ENCODE data around the gene CCR4.
"Not testable (repeated sequence)": the region's sequence is repeated elsewhere in the genome, so short reads cannot be mapped to it uniquely, and the experiment has no call there.

The CCR4 gene

DNA sequence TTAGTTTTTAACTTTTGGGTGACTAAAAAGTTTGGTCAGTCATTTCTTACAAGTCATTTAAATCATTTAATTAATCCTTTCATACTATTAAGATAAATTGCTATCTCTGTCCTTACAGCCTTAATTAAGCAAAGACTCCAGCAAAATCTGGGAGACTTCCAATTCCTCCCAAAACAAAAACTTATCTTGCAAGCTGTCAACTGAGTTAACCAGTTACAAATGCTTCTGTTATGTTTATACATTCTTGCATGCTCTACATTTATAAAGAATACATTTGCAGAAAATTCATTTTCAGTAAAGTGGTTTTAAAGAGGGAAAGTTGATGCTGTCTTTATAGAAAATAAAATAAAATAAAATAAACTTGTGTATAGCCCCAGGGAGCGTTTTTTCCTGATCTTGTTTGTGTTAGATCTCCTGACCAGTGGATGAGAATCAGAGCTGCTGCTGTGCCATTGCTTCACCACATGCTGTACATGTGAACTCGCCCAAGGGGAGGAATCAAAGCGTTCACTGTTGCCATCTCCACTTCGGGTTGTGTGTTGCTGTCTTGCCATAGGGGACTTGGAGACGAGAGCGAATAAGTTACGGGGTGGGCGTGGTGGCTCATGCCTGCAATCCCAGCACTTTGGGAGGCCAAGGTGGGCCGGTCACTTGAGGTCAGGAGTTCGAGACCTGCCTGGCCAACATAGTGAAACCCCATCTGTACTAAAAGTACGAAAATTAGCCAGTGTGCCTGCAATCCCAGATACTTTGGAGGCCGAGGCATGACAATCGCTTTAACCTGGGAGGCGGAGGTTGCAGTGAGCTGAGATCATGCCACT lies 5.5 kb downstream of the CCR4 start:
- Histone ChIP-seq H3K27ac (ENCODE audit: low read depth, low read length) (no peak overlapping the region), H3K27me3 (ENCODE audit: control insufficient read depth in 1 of 2, insufficient read depth in 2 of 2, low read length in 2 of 2) (no peaks in the 10 kb centered on the region), H3K4me1 (ENCODE audit: insufficient read depth, low read length) (no peaks in the 10 kb centered on the region), H3K36me3 (ENCODE audit: insufficient read depth, low read length) (no peaks in the 10 kb centered on the region), H3K4me3 (ENCODE audit: low read depth in 1 of 2, low read length in 2 of 2) (no peak overlapping the region), H3K9ac (ENCODE audit: low read length) (no peak overlapping the region), H3K9me3 (ENCODE audit: low read length) (no peaks in the 10 kb centered on the region)

DNA sequence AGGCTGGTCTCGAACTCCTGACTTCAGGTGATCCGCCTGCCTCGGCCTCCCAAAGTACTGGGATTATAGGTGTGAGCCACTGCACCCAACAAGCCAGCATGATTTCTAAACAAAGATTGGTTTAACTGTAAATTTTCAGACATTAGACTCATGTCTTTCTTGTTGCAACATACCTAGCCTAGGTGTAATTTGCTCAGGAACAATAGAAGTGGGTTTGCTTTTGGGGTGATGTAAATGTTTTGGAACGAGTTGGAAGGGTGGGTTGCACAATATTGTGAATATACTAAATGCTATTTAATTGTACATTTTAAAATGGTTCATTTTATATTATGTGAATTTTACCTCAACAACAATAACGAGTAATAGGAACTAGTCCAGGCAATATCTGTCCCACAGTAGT lies 7.1 kb downstream of the CCR4 start:
- no peak overlapping the region for H3K4me3 ChIP-seq (ENCODE audit: low read depth in 1 of 2, low read length in 2 of 2)
- H3K36me3 ChIP-seq (ENCODE audit: insufficient read depth, low read length): no peaks in the 10 kb centered on the region
- H3K27ac ChIP-seq (ENCODE audit: low read depth, low read length): no peak overlapping the region
- no peaks in the 10 kb centered on the region for H3K4me1 ChIP-seq (ENCODE audit: insufficient read depth, low read length)
- H3K9ac ChIP-seq (ENCODE audit: low read length): no peak overlapping the region
- no peaks in the 10 kb centered on the region for H3K9me3 ChIP-seq (ENCODE audit: low read length)
- H3K27me3 ChIP-seq (ENCODE audit: control insufficient read depth in 1 of 2, insufficient read depth in 2 of 2, low read length in 2 of 2): no peaks in the 10 kb centered on the region

DNA sequence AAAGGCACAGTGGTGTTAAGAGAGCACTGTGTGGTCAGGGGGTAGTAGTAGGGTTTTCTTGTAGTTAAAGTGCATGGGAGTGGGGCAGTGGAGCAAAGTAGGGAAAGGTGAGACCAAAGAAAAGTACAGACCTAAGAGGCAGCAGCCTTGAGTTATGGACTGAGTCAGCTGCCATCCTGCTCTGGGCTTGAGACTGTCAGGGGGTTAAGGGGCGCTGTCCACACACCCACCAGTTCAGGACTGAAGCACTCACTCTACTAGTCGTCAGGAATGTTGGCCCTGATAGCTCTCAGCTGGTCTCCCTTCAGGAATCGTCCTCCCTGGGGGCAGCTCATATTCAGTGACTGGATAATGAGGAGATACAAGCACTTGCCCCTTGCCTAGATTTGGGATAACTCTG lies 7.9 kb downstream of the CCR4 start:
- H3K9ac ChIP-seq (ENCODE audit: low read length): no peak overlapping the region
- H3K36me3 ChIP-seq (ENCODE audit: insufficient read depth, low read length): no peaks in the 10 kb centered on the region
- no peak overlapping the region for H3K27ac ChIP-seq (ENCODE audit: low read depth, low read length)
- no peak overlapping the region for H3K4me3 ChIP-seq (ENCODE audit: low read depth in 1 of 2, low read length in 2 of 2)
- H3K4me1 ChIP-seq (ENCODE audit: insufficient read depth, low read length): no peaks in the 10 kb centered on the region
- H3K9me3 ChIP-seq (ENCODE audit: low read length): no peaks in the 10 kb centered on the region
- no peaks in the 10 kb centered on the region for H3K27me3 ChIP-seq (ENCODE audit: control insufficient read depth in 1 of 2, insufficient read depth in 2 of 2, low read length in 2 of 2)

DNA sequence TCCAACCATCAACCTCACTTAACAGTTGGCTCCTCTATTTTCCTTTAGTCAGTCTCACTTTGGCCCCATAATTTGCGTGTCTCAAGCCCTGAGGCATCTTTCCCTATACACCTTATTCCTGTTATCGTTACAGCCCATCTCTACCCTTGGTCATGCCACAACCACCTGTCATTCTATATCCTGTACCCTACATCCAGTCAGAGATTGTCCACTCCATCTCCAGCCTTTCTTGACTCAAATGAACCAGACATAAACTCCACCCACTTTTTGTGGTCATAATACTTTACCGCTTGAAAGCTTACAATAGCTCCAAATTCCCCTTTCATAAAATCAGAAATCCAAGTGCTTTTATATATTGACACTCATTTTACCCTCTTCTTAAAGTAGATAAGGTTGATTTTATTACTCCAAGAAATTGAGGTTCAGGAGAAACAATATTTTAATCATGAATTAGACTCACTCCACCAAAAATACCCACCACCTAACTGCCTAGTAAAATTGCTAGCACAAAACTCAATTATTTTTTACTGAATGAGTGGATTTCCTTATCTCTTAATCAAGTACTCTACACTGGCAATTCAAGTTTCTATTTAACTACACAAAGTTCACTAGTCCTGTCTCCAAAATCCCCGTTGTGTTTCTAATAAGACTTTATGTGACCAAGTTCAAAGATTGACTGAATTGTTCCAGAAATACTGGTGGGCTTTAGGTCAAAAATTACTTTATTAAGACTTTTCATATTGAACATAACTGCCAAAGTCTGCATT lies 9.1 kb downstream of the CCR4 start:
- Histone ChIP-seq H3K36me3 (ENCODE audit: insufficient read depth, low read length) (no peaks in the 10 kb centered on the region), H3K9ac (ENCODE audit: low read length) (no peak overlapping the region), H3K4me1 (ENCODE audit: insufficient read depth, low read length) (no peaks in the 10 kb centered on the region), H3K27me3 (ENCODE audit: control insufficient read depth in 1 of 2, insufficient read depth in 2 of 2, low read length in 2 of 2) (no peaks in the 10 kb centered on the region), H3K27ac (ENCODE audit: low read depth, low read length) (no peak overlapping the region), H3K9me3 (ENCODE audit: low read length) (no peaks in the 10 kb centered on the region), H3K4me3 (ENCODE audit: low read depth in 1 of 2, low read length in 2 of 2) (no peak overlapping the region)

DNA sequence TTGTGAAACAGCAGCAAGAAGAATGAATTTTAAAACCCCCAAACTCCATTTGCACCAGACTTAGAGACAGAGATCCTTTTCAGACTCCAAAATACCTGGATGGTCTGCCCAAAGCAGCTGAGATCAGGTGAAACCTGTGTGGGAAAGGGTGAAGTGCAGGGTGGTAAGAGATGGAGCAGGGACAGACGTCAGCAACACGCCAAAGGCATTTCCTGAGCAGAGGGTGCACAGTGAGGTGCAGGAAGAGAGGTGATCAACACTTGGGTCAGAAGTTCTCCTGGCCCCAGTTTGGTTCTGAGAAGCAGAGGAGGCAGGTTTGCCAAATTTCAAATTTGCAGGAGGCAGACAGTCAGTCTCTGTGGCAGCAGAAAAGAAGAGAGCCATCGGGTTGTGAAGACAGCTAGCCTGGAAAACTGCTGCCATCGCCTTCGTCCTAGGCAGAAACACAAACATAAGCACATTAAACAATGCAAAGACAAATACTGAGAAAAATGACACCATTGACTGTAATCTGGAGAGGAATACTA lies 9.8 kb downstream of the CCR4 start:
- Histone ChIP-seq H3K27me3 (ENCODE audit: control insufficient read depth in 1 of 2, insufficient read depth in 2 of 2, low read length in 2 of 2) (no peaks in the 10 kb centered on the region), H3K27ac (ENCODE audit: low read depth, low read length) (no peak overlapping the region), H3K4me1 (ENCODE audit: insufficient read depth, low read length) (no peaks in the 10 kb centered on the region), H3K4me3 (ENCODE audit: low read depth in 1 of 2, low read length in 2 of 2) (no peak overlapping the region), H3K9ac (ENCODE audit: low read length) (no peak overlapping the region), H3K36me3 (ENCODE audit: insufficient read depth, low read length) (no peaks in the 10 kb centered on the region), H3K9me3 (ENCODE audit: low read length) (no peaks in the 10 kb centered on the region)

DNA sequence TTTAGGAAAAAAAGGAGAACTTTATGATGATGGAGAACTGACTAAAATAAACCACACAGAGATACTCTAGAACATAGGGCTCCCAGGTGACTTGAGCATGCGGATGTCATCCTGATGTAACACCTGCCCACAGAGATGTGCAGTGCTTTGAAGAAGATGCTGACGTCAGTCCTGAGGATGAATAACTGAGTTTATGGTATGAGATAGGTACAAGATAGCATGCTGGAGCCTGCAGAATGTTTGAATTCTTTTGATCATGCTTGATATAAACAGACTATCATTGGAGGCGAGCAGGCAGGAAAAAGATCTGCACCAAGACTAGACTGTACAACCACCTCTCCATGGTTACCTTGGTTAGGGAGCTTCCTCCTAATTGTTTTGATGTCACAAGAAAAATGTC lies 12.4 kb downstream of the CCR4 start:
- Histone ChIP-seq H3K4me3 (ENCODE audit: low read depth in 1 of 2, low read length in 2 of 2) (no peak overlapping the region), H3K9me3 (ENCODE audit: low read length) (no peaks in the 10 kb centered on the region), H3K4me1 (ENCODE audit: insufficient read depth, low read length) (no peaks in the 10 kb centered on the region), H3K27ac (ENCODE audit: low read depth, low read length) (no peak overlapping the region), H3K27me3 (ENCODE audit: control insufficient read depth in 1 of 2, insufficient read depth in 2 of 2, low read length in 2 of 2) (no peaks in the 10 kb centered on the region), H3K36me3 (ENCODE audit: insufficient read depth, low read length) (no peaks in the 10 kb centered on the region), H3K9ac (ENCODE audit: low read length) (no peak overlapping the region)

DNA sequence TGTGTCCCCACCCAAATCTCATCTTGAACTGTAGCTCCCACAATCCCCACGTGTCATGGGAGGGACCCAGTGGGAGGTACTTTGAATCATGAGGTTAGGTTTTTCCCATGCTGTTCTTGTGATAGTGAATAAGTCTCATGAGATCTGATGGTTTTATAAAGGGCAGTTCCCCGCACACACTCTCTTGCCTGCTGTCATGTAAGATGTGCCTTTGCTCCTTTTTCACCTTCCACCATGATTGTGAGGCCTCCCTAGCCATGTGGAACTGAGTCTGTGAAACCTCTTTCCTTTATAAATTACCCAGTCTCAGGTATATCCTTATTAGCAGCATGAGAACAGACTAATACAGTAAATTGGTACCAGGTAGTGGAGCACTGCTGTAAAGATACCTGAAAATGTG lies 13.3 kb downstream of the CCR4 start:
- H3K4me1 ChIP-seq (ENCODE audit: insufficient read depth, low read length); H3K9me3 ChIP-seq (ENCODE audit: low read length); H3K36me3 ChIP-seq (ENCODE audit: insufficient read depth, low read length); H3K27ac ChIP-seq (ENCODE audit: low read depth, low read length); H3K9ac ChIP-seq (ENCODE audit: low read length); H3K27me3 ChIP-seq (ENCODE audit: control insufficient read depth in 1 of 2, insufficient read depth in 2 of 2, low read length in 2 of 2); H3K4me3 ChIP-seq (ENCODE audit: low read depth in 1 of 2, low read length in 2 of 2): not testable (repeated sequence)

DNA sequence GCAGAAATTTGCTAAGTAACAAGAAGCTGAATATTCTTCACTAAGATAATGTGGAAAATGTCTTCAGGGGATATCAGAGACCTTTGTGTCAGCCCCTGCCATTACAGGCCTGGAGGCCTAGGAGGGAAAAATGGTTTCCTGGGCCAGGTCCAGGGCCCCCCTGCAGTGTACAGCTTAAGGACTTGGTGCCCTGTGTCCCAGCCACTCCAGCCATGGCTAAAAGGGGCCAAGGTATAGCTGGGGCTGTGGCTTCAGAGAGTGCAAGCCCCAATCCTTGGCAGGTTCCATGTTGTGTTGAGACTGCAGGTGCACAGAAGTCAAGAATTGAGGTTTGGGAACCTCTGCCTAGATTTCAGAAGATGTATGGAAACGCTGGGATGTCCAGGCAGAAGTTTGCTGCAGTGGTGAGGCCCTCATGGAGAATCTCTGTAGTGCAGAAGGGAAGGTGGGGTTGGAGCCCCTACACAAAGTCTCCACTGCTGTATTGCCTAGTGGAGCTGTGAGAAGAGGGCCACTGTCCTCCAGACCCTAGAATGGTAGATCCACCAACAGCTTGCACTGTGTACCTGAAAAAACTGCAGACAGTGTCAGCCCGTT lies 14.3 kb downstream of the CCR4 start:
- not testable (repeated sequence) for H3K27me3 ChIP-seq (ENCODE audit: control insufficient read depth in 1 of 2, insufficient read depth in 2 of 2, low read length in 2 of 2); H3K4me1 ChIP-seq (ENCODE audit: insufficient read depth, low read length); H3K9ac ChIP-seq (ENCODE audit: low read length); H3K4me3 ChIP-seq (ENCODE audit: low read depth in 1 of 2, low read length in 2 of 2); H3K9me3 ChIP-seq (ENCODE audit: low read length); H3K36me3 ChIP-seq (ENCODE audit: insufficient read depth, low read length); H3K27ac ChIP-seq (ENCODE audit: low read depth, low read length)

DNA sequence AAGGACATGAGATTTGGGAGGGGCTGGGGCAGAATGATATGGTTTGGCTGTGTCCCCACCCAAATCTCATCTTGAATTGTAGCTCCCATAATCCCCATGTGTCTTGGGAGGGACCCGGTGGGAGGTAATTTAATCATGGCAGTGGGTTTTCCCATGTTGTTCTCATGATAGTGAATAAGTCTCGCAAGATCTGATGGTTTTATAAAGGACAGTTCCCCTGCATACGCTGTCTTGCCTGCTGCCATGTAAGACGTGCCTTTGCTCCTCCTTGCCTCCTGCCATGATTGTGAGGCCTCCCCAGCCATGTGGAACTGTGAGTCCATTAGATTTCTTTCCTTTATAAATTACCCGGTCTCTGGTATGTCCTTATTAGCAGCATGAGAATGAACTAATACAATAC lies 15.2 kb downstream of the CCR4 start:
- H3K4me1 ChIP-seq (ENCODE audit: insufficient read depth, low read length); H3K27ac ChIP-seq (ENCODE audit: low read depth, low read length); H3K27me3 ChIP-seq (ENCODE audit: control insufficient read depth in 1 of 2, insufficient read depth in 2 of 2, low read length in 2 of 2); H3K9me3 ChIP-seq (ENCODE audit: low read length); H3K4me3 ChIP-seq (ENCODE audit: low read depth in 1 of 2, low read length in 2 of 2); H3K36me3 ChIP-seq (ENCODE audit: insufficient read depth, low read length); H3K9ac ChIP-seq (ENCODE audit: low read length): not testable (repeated sequence)

DNA sequence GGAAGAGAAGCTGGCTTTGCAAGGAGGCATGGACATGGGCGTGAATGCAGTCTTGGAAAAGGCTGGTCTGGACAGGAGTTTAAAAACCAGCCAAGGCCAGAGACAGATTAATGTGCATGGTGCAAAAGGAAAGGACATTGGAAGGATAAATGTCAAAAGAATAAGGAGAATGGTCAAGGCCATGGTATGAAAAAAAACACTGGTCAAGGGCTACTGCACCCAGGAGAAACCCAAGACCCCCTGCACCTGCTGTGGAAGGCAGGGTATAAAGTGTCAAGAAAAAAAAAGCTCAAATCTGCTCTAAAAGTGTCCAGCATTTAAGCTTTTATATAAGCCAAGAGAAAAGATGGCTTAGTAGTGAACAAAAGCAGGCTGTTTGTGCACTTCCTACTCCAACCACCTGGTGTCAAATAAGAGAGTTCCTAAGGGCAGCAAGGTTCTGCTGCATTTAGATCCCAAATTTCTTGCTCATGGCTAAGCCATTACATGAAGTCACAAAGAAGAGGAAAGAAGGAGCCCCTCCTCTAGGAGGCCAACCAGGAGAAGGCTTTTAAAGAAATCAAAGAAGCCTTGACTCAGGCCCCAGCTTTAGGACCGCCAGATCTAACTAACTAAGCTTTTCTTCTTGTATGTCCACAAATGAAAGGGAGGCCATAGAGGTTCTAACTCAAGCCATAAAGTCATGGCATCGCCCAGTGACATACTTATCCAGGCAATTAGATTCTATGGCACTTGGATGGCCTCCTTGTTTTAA lies 16.9 kb downstream of the CCR4 start:
- Histone ChIP-seq H3K4me3 (ENCODE audit: low read depth in 1 of 2, low read length in 2 of 2) (no peak overlapping the region), H3K9me3 (ENCODE audit: low read length) (no peaks in the 10 kb centered on the region), H3K36me3 (ENCODE audit: insufficient read depth, low read length) (no peaks in the 10 kb centered on the region), H3K4me1 (ENCODE audit: insufficient read depth, low read length) (no peaks in the 10 kb centered on the region), H3K27me3 (ENCODE audit: control insufficient read depth in 1 of 2, insufficient read depth in 2 of 2, low read length in 2 of 2) (no peaks in the 10 kb centered on the region), H3K27ac (ENCODE audit: low read depth, low read length) (no peak overlapping the region), H3K9ac (ENCODE audit: low read length) (no peak overlapping the region)

DNA sequence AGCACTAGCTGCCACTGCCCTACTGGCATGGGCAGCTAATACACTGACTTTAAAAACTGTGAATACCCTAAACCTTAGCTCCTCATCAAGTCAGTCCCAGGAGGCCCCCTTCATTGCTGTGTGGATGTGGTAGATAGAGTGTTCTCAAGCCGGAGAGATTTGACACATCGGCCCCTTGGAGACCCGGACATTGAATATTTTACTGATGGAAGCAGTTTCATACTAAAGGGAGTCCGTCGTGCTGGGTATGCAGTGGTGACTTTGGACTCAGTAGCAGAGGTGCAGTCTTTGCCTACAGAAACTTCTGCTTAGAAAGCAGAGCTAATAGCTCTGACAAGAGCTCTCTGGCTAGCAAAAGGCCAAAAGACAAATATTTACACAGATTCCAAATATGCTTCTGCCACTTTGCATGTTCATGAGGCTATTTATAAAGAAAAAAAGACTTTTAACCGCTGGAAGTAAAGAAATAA lies 17.5 kb downstream of the CCR4 start:
- Histone ChIP-seq H3K4me1 (ENCODE audit: insufficient read depth, low read length) (no peaks in the 10 kb centered on the region), H3K27me3 (ENCODE audit: control insufficient read depth in 1 of 2, insufficient read depth in 2 of 2, low read length in 2 of 2) (no peaks in the 10 kb centered on the region), H3K4me3 (ENCODE audit: low read depth in 1 of 2, low read length in 2 of 2) (no peak overlapping the region), H3K27ac (ENCODE audit: low read depth, low read length) (no peak overlapping the region), H3K36me3 (ENCODE audit: insufficient read depth, low read length) (no peaks in the 10 kb centered on the region), H3K9me3 (ENCODE audit: low read length) (no peaks in the 10 kb centered on the region), H3K9ac (ENCODE audit: low read length) (no peak overlapping the region)

Measured in muscle layer of colon (tissue), 2 donors.